Gastrocnemius medialis (tissue), 4 donors: ENCODE results near the gene HIVEP3. TPM values are rescaled to one million over a fixed set of nuclear protein-coding genes. Genes with fewer than 3 reads are reported as not detected.

Source experiments
- ATAC-seq, 2 donors: fragments of 150-250 bp; one replicate each; pipeline ENCODE4 v1.9.1; 2016
- DNase-seq, 2 donors: peaks; one replicate each; pipeline ENCODE4 v3.0.0-alpha.2; 2019
- H3K27ac ChIP-seq, 4 donors: fragments of 200-600 bp; sonication (generic); 1 replicate in 1 of 4; 2 replicates in 3 of 4; pipeline ENCODE4 v1.5.1; 2016 to 2018; ENCODE audit warnings: mild to moderate bottlenecking in 2 of 4, moderate library complexity in 1 of 4
- H3K27me3 ChIP-seq, 3 donors: fragments of 200-600 bp; sonication (generic) in 2 of 3; 1 replicate in 1 of 3; 2 replicates in 2 of 3; pipeline versions ENCODE4 v1.5.1 to v1.6.0; 2016 to 2019; ENCODE audit warnings: mild to moderate bottlenecking in 1 of 3, moderate library complexity in 1 of 3
- H3K36me3 ChIP-seq, 2 donors: fragments of 200-600 bp; sonication (generic) in 1 of 2; one replicate each; pipeline ENCODE4 v1.5.1; 2017 to 2018
- H3K4me1 ChIP-seq, 2 donors: fragments of 200-600 bp; sonication (generic) in 1 of 2; one replicate each; pipeline ENCODE4 v1.5.1; 2016 to 2017; ENCODE audit warnings: mild to moderate bottlenecking in 2 of 2
- H3K4me3 ChIP-seq, 4 donors: fragments of 200-600 bp; sonication (generic) in 3 of 4; 1 replicate in 1 of 4; 2 replicates in 3 of 4; pipeline ENCODE4 v1.5.1; 2016 to 2019; ENCODE audit warnings: mild to moderate bottlenecking in 2 of 4
- H3K9me3 ChIP-seq, 3 donors: fragments of 200-600 bp; sonication (generic) in 2 of 3; 1 replicate in 1 of 3; 2 replicates in 2 of 3; pipeline ENCODE4 v1.5.1; 2016 to 2019
- CTCF ChIP-seq, 5 experiments: fragments of 450-650 bp in 3 of 5; fragments of 200-600 bp in 2 of 5; sonication (generic) in 2 of 5; IDR thresholded peaks in 4 of 5; conservative IDR thresholded peaks in 1 of 5; 1 replicate in 4 of 5; 2 replicates in 1 of 5; pipeline ENCODE4 v1.5.1; 2016 to 2019; ENCODE audit warnings: antibody characterized with exemption in 5 of 5, mild to moderate bottlenecking in 3 of 5, moderate library complexity in 3 of 5
- POLR2A ChIP-seq, 2 donors: fragments of 450-650 bp; IDR thresholded peaks; one replicate each; pipeline ENCODE4 v1.6.1; 2017; ENCODE audit warnings: antibody characterized with exemption in 2 of 2, mild to moderate bottlenecking in 2 of 2, moderate library complexity in 2 of 2
- in situ Hi-C, 4 donors: fragments of 200-750 bp; cut with MboI; loops; one replicate each; pipeline versions ENCODE4 v1.15.0 to v1.8.0; 2017; ENCODE audit warnings: low sequenced_read_pairs in 4 of 4
- intact Hi-C: fragments of 100-400 bp; cut with DNase I; formaldehyde crosslinking; loops from one replicate; pipeline ENCODE4 v1.15.1; 2023; ENCODE audit warnings: low total_unique reads
- total RNA-seq, 4 donors: library from RNA; depleted of rRNA; stranded (reverse); fragments of >200 nt; gene quantifications; one replicate each; pipeline versions ENCODE4 v1.1.0 to v1.2.3, GENCODE V29; 2016

Gene HIVEP3
- total RNA-seq, 4 donors from 2014 or later, result 0.80 to 1.8 (median 1.3) TPM

- in situ Hi-C loops, result no loop called here
- Histone ChIP-seq H3K27ac (no peak overlapping the region), H3K4me3 (no peak overlapping the region), H3K4me1 (no peaks in the 10 kb centered on the region), H3K27me3 (no peaks in the 10 kb centered on the region), H3K9me3 (no peaks in the 10 kb centered on the region), H3K36me3 (no peaks in the 10 kb centered on the region)
- ATAC-seq (no peak), DNase-seq (no peak)
- TF ChIP-seq CTCF (IDR thresholded peaks at IDR 0.05 in 4 of 5, conservative IDR thresholded peaks at IDR 0.05 in 1 of 5), result no peak
- TF ChIP-seq POLR2A (IDR thresholded peaks at IDR 0.05), result no peak
- intact Hi-C loops, result no loop called here
Observed at GRCh38 chr1:41765152-41765551, 153.6 kb downstream of the HIVEP3 start.

- H3K9me3 ChIP-seq, result no peaks in the 10 kb centered on the region
- DNase-seq (no peak), ATAC-seq (no peak)
- no peaks in the 10 kb centered on the region for H3K27me3 ChIP-seq
- in situ Hi-C loops, result no loop called here
- H3K36me3 ChIP-seq, result no peaks in the 10 kb centered on the region
- no peaks in the 10 kb centered on the region for H3K4me1 ChIP-seq
- no peak overlapping the region for H3K27ac ChIP-seq
- H3K4me3 ChIP-seq, result no peak overlapping the region
- intact Hi-C loops, result no loop called here
- TF ChIP-seq CTCF (IDR thresholded peaks at IDR 0.05 in 4 of 5, conservative IDR thresholded peaks at IDR 0.05 in 1 of 5) (no peak), POLR2A (IDR thresholded peaks at IDR 0.05) (no peak)
Observed at GRCh38 chr1:41764656-41765055, 154.1 kb downstream of the HIVEP3 start.

- intact Hi-C loops (no loop called here), in situ Hi-C loops (no loop called here)
- TF ChIP-seq POLR2A (IDR thresholded peaks at IDR 0.05) (no peak), CTCF (IDR thresholded peaks at IDR 0.05 in 4 of 5, conservative IDR thresholded peaks at IDR 0.05 in 1 of 5) (no peak)
- DNase-seq, result no peak
- no peaks in the 10 kb centered on the region for H3K36me3 ChIP-seq
- no peaks in the 10 kb centered on the region for H3K27me3 ChIP-seq
- ATAC-seq, result no peak
- H3K27ac ChIP-seq, result no peak overlapping the region
- no peak overlapping the region for H3K4me3 ChIP-seq
- H3K9me3 ChIP-seq, result no peaks in the 10 kb centered on the region
- H3K4me1 ChIP-seq, result no peaks in the 10 kb centered on the region
Observed at GRCh38 chr1:41762777-41763176, 155.9 kb downstream of the HIVEP3 start.

- ATAC-seq, result no peak
- no peaks in the 10 kb centered on the region for H3K4me1 ChIP-seq
- no peaks in the 10 kb centered on the region for H3K9me3 ChIP-seq
- in situ Hi-C loops (no loop called here), intact Hi-C loops (no loop called here)
- H3K4me3 ChIP-seq, result no peak overlapping the region
- DNase-seq, result no peak
- TF ChIP-seq CTCF (IDR thresholded peaks at IDR 0.05 in 4 of 5, conservative IDR thresholded peaks at IDR 0.05 in 1 of 5) (no peak), POLR2A (IDR thresholded peaks at IDR 0.05) (no peak)
- no peaks in the 10 kb centered on the region for H3K36me3 ChIP-seq
- no peak overlapping the region for H3K27ac ChIP-seq
- no peaks in the 10 kb centered on the region for H3K27me3 ChIP-seq
Observed at GRCh38 chr1:41762251-41762650, 156.5 kb downstream of the HIVEP3 start.

GRCh38 chr1:41758904-41759548, 159.7 kb downstream of the HIVEP3 start:
- no peak for ATAC-seq

More at GRCh38 chr1:41758904-41759548, 159.7 kb downstream of the HIVEP3 start:
- H3K4me1 ChIP-seq, result no peaks in the 10 kb centered on the region
- H3K27ac ChIP-seq, result no peak overlapping the region
- intact Hi-C loops (no loop called here), in situ Hi-C loops (no loop called here)
- H3K36me3 ChIP-seq, result no peaks in the 10 kb centered on the region
- TF ChIP-seq POLR2A (IDR thresholded peaks at IDR 0.05) (no peak), CTCF (IDR thresholded peaks at IDR 0.05 in 4 of 5, conservative IDR thresholded peaks at IDR 0.05 in 1 of 5) (no peak)
- H3K27me3 ChIP-seq, result no peaks in the 10 kb centered on the region
- DNase-seq, result no peak
- no peak overlapping the region for H3K4me3 ChIP-seq
- H3K9me3 ChIP-seq, result no peaks in the 10 kb centered on the region
